ENCODE data around the gene FAM83F.

GRCh38 chr22:39994041-39994565, 651 bp upstream of the FAM83F start:
- TF ChIP-seq SP1 (IDR thresholded peaks at IDR 0.05) (no peak), HDGF (IDR thresholded peaks at IDR 0.05; ENCODE audit: borderline replicate concordance) (no peak), NFRKB (IDR thresholded peaks at IDR 0.05) (no peak), TARDBP (IDR thresholded peaks at IDR 0.05) (no peak), LEF1 (IDR thresholded peaks at IDR 0.05; ENCODE audit: borderline replicate concordance) (no peak), SUZ12 (IDR thresholded peaks at IDR 0.05) (no peak), ELF4 (IDR thresholded peaks at IDR 0.05) (no peak), BHLHE40 (IDR thresholded peaks at IDR 0.05; ENCODE audit: borderline replicate concordance) (no peak), CTBP1 (IDR thresholded peaks at IDR 0.05; ENCODE audit: borderline replicate concordance) (no peak), ZNF384 (IDR thresholded peaks at IDR 0.05) (no peak)
